ENCODE data around the gene ETV6. TPM values are rescaled to one million over a fixed set of nuclear protein-coding genes. Genes with fewer than 3 reads are reported as not detected.

The ETV6 gene
- polyA plus RNA-seq, 2 of the 4 experiments (the other 2 are of a cell fraction) = 4.0 to 7.0 TPM

DNA sequence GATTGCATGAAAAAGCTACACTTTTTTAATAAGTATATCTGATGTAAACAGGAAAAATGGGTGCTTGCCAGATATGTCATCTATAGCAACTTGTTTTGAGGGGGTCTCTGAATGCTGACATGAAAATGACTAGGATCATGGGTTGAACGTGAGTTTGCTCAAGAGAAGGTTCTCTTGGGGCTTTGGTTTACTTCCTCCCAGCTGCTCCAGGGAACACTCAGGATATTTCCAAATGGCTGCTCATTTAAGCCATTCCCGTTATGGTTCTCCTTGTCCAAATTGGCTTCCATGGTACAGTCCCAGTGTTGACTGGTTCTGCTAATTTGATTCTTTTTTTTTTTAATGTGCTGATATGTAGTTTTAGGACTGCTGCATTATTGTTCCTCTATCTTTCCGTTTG lies 118.3 kb downstream of the ETV6 start:
- POLR2A ChIA-PET = no interaction called here
- DNase-seq (ENCODE audit: low read depth in 1 of 2, low spot score in 1 of 2) (no peak), ATAC-seq (no peak), FAIRE-seq (no peak)
- CTCF ChIA-PET = no interaction called here
- TF ChIP-seq NPAS2 (CRISPR knock-in tag; IDR thresholded peaks at IDR 0.05; ENCODE audit: borderline replicate concordance) (no peak), MAFK (IDR thresholded peaks at IDR 0.05; ENCODE audit: partially characterized antibody) (no peak), CEBPB (IDR thresholded peaks at IDR 0.05) (no peak), FOSB (CRISPR knock-in tag; IDR thresholded peaks at IDR 0.05) (no peak), RNF2 (IDR thresholded peaks at IDR 0.05; ENCODE audit: borderline replicate concordance, low read depth) (no peak), PHF8 (IDR thresholded peaks at IDR 0.05; ENCODE audit: borderline replicate concordance, low read depth) (no peak), SREBF2 (IDR thresholded peaks at IDR 0.05) (no peak), NR3C1 (IDR thresholded peaks at IDR 0.05) (no peak), EHMT2 (IDR thresholded peaks at IDR 0.05; ENCODE audit: low read depth) (no peak), ZFP36 (IDR thresholded peaks at IDR 0.05; ENCODE audit: borderline replicate concordance, partially characterized antibody) (no peak), MAZ (IDR thresholded peaks at IDR 0.05; ENCODE audit: borderline replicate concordance, low read depth, low read length) (no peak), HDAC2 (IDR thresholded peaks at IDR 0.05) (no peak), KDM5A (IDR thresholded peaks at IDR 0.05) (no peak)
- TF ChIP-seq, protein P1, sequence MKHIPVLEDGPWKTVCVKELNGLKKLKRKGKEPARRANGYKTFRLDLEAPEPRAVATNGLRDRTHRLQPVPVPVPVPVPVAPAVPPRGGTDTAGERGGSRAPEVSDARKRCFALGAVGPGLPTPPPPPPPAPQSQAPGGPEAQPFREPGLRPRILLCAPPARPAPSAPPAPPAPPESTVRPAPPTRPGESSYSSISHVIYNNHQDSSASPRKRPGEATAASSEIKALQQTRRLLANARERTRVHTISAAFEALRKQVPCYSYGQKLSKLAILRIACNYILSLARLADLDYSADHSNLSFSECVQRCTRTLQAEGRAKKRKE (CRISPR knock-in tag; IDR thresholded peaks at IDR 0.05; ENCODE audit: low read depth) = no peak
- no peaks in the 10 kb centered on the region for H3K4me1 ChIP-seq
- no peak overlapping the region for H3K4me3 ChIP-seq
- H3K27ac ChIP-seq = no peak overlapping the region
- no peak overlapping the region for H3K4me2 ChIP-seq
- 88% methylated on average over 3 of the region's 3 CpGs for WGBS (ENCODE audit: missing lambda C conversion rate)
- H3K9me3 ChIP-seq = no peaks in the 10 kb centered on the region

- FAIRE-seq (no peak), DNase-seq (ENCODE audit: low read depth in 1 of 2, low spot score in 1 of 2) (no peak), ATAC-seq (no peak)
- Histone ChIP-seq H3K4me1 (no peaks in the 10 kb centered on the region), H3K4me3 (no peak overlapping the region), H3K27ac (no peak overlapping the region), H3K4me2 (no peak overlapping the region), H3K9me3 (no peaks in the 10 kb centered on the region)
- ChIA-PET POLR2A (no interaction called here), CTCF (no interaction called here)
- no peak for TF ChIP-seq MAX (IDR thresholded peaks at IDR 0.05)
- TF ChIP-seq FOSL2 (IDR thresholded peaks at IDR 0.05) = no peak
- no peak for TF ChIP-seq FOSL2 (CRISPR knock-in tag; IDR thresholded peaks at IDR 0.05)
- TF ChIP-seq E2F6 (IDR thresholded peaks at IDR 0.05; ENCODE audit: borderline replicate concordance, low read depth) = no peak
- TF ChIP-seq CBX8 (IDR thresholded peaks at IDR 0.05) = no peak
- TF ChIP-seq EHMT2 (IDR thresholded peaks at IDR 0.05; ENCODE audit: low read depth) = no peak
- TF ChIP-seq ZC3H11A (IDR thresholded peaks at IDR 0.05) = no peak
- no peak for TF ChIP-seq ZFP36 (IDR thresholded peaks at IDR 0.05; ENCODE audit: borderline replicate concordance, partially characterized antibody)
- TF ChIP-seq HOXA7 (CRISPR knock-in tag; IDR thresholded peaks at IDR 0.05) = no peak
- 78% methylated on average over 5 of the region's 5 CpGs for WGBS (ENCODE audit: missing lambda C conversion rate)
Observed at GRCh38 chr12:11768233-11768965, 118.9 kb downstream of the ETV6 start.

GRCh38 chr12:11769723-11770514 lies 120.4 kb downstream of the ETV6 start:
- WGBS (ENCODE audit: missing lambda C conversion rate) = 88% methylated on average over 12 of the region's 12 CpGs

More at GRCh38 chr12:11769723-11770514, 120.4 kb downstream of the ETV6 start:
- no peak for DNase-seq (ENCODE audit: low read depth in 1 of 2, low spot score in 1 of 2)
- no peak for FAIRE-seq
- POLR2A ChIA-PET = no interaction called here
- Histone ChIP-seq H3K4me3 (no peak overlapping the region), H3K9me3 (no peaks in the 10 kb centered on the region), H3K4me2 (no peak overlapping the region), H3K27ac (no peak overlapping the region), H3K4me1 (no peaks in the 10 kb centered on the region)
- no peak for ATAC-seq
- CTCF ChIA-PET = no interaction called here
- TF ChIP-seq, protein P2, sequence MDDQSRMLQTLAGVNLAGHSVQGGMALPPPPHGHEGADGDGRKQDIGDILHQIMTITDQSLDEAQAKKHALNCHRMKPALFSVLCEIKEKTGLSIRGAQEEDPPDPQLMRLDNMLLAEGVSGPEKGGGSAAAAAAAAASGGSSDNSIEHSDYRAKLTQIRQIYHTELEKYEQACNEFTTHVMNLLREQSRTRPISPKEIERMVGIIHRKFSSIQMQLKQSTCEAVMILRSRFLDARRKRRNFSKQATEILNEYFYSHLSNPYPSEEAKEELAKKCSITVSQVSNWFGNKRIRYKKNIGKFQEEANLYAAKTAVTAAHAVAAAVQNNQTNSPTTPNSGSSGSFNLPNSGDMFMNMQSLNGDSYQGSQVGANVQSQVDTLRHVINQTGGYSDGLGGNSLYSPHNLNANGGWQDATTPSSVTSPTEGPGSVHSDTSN (IDR thresholded peaks at IDR 0.05) = no peak
- TF ChIP-seq RAD21 (conservative IDR thresholded peaks at IDR 0.05 in 1 of 2, IDR thresholded peaks at IDR 0.05 in 1 of 2) = no peak
- TF ChIP-seq JUN (IDR thresholded peaks at IDR 0.05) = no peak
- no peak for TF ChIP-seq TFCP2L1 (CRISPR knock-in tag; IDR thresholded peaks at IDR 0.05)
- no peak for TF ChIP-seq POLR2AphosphoS2 (conservative IDR thresholded peaks at IDR 0.05; ENCODE audit: low read length)
- TF ChIP-seq, protein P3, sequence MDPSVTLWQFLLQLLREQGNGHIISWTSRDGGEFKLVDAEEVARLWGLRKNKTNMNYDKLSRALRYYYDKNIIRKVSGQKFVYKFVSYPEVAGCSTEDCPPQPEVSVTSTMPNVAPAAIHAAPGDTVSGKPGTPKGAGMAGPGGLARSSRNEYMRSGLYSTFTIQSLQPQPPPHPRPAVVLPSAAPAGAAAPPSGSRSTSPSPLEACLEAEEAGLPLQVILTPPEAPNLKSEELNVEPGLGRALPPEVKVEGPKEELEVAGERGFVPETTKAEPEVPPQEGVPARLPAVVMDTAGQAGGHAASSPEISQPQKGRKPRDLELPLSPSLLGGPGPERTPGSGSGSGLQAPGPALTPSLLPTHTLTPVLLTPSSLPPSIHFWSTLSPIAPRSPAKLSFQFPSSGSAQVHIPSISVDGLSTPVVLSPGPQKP (IDR thresholded peaks at IDR 0.05; ENCODE audit: low read depth, low read length) = no peak
- TF ChIP-seq JUNB (IDR thresholded peaks at IDR 0.05) = no peak
- TF ChIP-seq, protein P1 (CRISPR knock-in tag; IDR thresholded peaks at IDR 0.05; ENCODE audit: low read depth) = no peak
- no peak for TF ChIP-seq HES2 (IDR thresholded peaks at IDR 0.05)

Data from A549 (cell line).